Germinal center (tissue), 1 donor: Measurements from ENCODE around the gene RPS3.
A peak's percentile ranks its signal among the peaks of the same experiment; 100 is the strongest.

Experiments
- DNase-seq: peaks from one replicate; pipeline ENCODE4 v3.0.0; 2012; ENCODE audit warnings: mixed read lengths, low spot score

Gene RPS3

DNA sequence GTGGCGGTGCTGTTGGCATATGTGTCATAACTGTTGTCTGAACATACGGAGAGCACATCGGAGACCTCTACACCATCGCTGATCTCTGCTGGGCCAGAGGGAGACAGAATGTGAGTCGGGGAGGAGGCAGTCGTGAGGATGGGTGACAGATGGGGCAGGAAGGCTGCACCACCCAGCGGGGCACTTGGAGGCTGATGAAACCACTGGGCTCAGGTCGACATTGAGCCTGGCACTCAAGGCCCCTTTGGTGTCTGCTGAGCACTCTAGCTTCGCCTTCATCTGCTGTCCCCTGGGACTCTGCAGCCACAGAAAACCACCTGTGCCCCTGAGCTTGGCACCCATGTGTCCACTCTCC lies 36.2 kb downstream of the RPS3 start:
- DNase-seq = no peak

GRCh38 chr11:75436806-75437205 lies 37.5 kb downstream of the RPS3 start:
- DNase-seq = no peak

GRCh38 chr11:75437966-75438659 lies 38.8 kb downstream of the RPS3 start:
- DNase-seq = no peak

GRCh38 chr11:75439026-75439425 lies 39.7 kb downstream of the RPS3 start:
- DNase-seq = no peak

DNA sequence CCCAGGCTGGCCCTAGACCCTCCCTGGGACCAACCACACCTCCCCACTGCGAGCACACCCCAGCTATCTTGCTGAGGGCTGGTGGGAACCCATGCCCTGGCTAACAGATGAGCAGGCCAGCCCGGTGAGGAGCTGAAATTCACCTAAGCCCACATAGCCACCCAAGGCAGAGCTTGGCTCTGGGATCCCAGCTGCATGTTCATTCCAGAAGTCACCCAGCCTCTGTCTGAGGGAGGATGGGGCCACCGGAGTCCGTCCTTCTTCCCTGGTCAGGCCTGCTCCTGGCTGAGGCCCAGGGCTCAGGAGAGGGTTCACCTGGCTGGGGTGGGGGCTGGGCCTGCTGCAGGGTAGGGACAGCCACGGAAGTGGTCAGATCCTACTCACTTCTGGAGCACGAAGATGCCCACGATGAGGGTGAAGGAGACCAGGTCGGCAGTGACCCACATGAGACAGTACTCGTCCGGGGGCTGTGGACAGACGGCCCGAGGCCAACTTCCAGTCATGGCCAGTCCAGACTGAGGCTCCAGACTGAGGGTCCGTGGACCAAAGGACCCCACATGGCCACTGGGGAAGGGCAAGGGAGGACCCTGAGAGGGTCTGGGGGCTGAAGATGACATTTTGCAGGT lies 40.3 kb downstream of the RPS3 start:
- DNase-seq = no peak

GRCh38 chr11:75440960-75441803 lies 41.9 kb downstream of the RPS3 start:
- no peak for DNase-seq

- no peak for DNase-seq
These were observed 42.5 kb downstream of the RPS3 start for GRCh38 chr11:75441804-75442132.

DNA sequence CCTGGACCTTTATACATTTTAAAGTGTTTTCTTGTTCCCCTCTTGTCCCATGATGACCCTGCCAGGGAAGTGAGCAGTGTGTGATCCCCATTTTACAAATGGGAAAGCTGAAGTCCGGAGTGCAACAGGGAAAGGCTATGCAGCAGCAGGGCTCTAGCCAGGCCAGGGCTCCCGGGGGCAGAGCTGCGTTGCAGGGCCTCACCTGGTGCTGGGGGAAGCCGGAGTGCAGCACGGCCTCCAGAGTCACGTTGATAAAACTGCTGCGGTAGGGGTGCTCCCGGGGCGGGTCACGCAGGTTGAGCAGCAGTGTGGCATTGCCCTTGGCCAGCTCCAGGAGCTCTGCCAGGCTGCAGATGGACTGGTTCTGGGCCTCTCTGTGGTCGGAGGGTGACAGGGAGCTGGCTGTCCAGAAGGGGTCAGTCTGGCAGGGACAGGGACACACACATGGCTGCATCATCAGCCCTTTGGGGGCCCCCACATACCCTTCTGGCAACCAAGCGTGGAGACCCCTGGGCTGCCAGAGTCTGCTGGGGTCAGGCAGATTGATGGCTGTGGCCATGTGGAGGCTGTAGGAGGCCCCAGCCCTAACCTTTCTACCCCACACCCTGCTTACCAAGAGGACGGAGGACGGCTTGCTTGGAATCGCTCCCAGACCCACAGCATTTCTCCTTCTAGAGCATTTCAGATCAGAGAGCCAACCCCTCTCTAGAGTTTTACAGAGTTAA lies 43.0 kb downstream of the RPS3 start:
- no peak for DNase-seq

DNA sequence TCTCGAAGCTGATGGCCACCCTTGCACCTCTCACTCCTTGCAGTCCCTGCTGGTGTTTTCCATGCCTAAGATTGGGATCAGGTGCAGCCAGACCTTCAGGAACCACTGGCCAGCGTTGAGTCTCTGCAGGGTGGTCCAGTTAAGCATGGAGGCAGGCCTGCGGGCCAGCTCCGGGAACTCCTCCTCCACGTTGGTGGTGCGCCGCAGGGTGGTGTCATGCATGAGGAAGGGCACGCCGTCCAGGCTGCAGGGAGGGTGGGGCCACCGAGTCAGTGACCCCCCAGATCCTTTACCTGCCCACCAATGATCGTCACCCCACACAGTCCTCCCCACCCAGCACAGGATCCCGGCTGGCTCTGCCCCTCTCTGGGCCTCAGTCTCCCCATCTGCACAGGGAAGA lies 43.7 kb downstream of the RPS3 start:
- DNase-seq = no peak

DNA sequence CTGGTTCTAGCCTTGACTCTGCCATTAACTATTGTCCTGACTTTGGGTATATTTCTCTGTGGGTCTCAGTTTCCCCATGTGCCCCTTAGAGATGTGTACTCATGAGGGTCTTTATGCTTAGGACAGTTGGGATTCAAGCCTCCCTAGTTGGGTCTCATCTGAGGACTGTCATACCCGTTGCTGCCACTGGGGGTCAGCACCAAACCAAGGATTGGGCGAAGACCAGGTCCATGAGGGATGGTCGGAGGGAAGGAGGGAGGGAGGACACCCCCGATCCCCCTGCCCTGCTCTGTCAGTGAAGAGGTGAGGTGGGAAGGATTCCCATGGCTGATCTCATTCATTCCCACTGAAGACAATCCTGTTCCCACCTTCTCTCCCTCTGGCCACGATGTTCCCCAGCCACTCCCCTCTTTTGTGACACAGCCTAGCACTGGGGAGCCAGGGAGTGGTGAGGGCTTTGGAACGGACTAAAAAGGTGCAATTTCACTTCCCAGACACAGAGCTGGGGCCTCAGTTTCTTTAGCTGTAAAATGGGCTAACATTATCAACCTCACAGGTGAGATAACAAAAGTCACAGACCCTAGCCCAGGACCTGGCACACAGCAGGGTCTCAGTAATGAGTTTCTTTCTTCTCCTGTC lies 46.1 kb downstream of the RPS3 start:
- DNase-seq = peak; percentile 74

DNA sequence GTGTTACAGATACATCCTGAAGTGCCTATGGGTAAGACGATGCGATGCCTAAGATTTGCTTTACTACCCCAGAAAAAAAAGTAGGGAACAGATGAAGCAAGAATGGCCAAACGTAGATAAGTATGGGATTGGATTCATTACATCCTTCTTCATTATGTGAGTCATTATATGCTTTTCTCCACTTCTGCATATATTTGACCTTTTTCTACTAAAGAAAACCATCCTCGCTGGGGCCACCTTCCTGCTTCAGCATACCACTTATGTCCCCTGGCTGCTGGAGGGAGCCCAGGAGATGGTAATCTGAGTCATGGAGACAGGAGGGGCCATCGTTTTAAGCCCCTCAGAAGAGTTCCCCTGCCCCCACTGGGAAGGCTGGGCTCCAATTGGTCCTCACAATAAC lies 48.1 kb downstream of the RPS3 start:
- no peak for DNase-seq

DNA sequence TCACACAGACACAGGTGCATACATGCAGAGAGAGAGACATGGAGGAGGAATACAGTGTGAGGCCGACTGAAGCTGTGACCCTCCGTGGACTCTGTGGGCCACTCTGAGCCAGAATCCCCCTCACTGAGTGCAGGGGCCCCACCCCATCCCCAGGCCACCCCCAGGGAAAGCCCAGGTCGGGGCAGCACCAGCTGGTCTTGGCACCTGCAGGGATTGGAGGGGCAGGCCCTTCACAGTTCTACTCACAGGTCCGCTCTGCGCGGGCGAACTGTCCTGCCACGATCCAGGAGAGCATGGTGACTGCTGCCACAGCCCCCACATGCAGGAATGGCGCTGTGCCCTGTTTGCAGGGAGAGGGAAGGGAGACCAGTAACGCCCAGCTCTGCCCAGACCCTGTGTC lies 50.0 kb downstream of the RPS3 start:
- no peak for DNase-seq

DNA sequence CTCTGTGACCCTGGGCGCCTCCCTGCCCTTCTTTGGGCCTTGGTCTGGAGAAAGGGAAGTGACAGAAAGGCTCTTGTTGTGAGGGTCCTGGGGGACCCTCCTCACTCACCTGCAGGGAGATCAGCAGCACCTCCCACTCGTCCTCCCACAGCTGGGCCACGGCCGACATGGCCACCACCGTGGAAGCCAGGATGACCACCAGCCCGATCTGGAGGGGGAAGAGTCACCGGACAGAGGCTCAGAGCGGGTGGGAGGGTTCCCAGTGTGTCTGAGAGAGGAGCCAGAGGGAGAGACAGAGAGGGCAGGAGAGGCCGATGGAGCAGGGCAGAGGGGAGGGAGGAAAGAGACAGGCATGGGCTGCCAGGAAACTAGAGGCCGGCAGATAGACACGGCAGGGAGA lies 50.5 kb downstream of the RPS3 start:
- DNase-seq = no peak

DNA sequence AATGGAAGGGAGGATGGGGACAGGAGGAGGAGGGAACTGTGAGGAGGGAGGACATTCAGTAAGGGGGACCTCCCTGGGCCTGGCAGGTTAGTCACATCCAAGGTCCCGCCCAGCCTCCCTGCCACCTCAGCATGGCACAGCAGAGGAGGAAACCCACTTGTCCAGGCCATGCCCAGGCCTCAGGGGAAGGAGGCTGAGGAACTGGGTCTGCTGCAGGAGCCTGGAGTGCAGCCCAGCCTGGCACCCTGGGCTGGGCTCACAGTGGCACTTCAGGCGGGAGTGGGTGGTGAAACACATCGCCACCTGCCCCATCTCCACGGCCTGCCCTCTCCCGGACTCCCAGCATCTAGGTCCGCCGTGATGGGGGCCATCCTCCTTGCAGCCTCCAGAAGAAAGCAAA lies 50.9 kb downstream of the RPS3 start:
- no peak for DNase-seq

DNA sequence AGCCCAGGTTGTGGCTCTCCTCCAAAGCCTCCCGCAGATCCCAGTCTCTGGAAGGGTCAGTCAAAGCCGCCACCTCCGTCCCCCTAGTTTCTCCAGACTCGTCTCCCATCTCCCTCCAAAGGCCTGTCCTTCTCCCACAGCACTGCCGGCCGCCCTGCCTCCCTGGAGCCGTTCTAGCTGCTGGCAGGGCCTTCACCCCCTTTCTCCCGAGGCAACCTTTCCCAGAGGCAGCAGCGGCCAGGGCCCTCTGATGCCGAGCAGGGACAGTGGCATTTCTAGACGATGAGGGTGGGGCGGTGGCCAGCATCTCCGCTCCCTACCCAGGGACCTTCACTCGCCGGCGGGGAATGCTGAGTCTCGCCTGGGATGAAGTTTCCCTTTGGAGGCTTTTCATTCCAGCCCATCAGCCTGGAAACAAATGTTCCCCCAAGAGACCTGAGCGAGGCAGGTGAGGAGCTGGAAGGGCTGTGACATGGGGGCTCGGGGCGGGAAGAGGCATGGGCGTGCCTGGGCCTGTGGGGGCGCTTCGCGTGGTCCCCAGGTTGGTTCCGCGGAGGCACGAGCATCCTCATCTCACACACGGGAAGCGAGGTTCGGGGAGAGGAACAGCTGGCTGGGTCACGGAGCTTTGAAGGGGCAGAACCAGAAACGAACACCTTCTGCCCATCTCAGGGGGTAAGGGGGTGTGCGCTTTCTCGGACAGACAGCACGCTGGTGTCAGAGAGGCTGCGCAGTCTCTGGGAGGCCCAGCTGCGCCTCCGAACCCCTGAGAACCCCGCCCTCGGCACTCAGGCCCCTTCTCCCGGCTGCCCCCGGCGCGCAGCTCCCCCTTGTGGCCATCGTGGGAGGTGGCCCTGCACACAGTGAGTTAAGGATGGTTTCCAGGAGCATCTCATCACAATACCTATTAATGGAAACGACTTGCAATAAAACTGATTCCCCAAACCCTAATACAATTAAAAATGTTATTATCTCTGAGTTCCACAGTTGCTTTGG lies 51.8 kb downstream of the RPS3 start:
- peak; percentile 47 for DNase-seq

DNA sequence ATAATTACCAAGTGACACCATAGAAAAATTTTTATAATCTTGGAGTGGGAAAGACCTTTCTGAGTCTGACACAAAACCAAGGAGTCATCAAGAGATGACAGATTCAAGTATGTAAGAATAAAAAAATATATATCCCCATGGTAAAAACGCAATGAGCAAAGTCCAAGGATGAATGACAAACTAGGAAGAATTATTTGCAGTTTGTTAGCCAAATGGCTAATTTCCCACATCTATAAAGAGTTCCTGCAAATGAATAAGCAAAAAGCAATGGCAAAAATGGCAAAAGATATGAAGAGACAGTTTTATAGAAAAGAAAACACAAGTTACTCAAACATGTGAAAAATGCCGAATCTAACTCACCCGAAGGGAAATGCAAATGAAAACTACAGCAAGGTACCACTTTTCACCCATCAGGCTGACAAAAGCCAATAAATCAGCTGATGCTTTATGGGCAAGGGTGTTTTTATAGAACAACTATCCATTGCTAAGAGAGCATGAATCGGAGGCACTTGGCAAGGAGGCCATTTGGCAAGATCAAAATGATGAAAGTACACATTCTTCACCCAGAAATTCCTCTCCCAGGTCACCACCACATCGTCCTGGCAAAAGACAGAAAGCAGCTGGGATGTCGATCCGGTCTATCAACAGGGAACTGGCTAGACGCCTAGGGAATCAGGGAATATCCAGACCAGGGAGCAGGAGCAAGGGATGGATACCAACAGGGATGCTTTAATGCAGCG lies 54.8 kb downstream of the RPS3 start:
- no peak for DNase-seq

GRCh38 chr11:75454987-75455386 lies 55.7 kb downstream of the RPS3 start:
- no peak for DNase-seq
